Dedifferentiated amniotic fluid mesenchymal stem cell (primary cell): ENCODE results near the gene KLHL26.
"Not testable (repeated sequence)": the region's sequence is repeated elsewhere in the genome, so short reads cannot be mapped to it uniquely, and the experiment has no call there.

ENCODE experiments used
- DNase-seq: peaks from one replicate; pipeline ENCODE4 v3.0.0-alpha.2; 2016; ENCODE audit errors: extremely low spot score

Gene KLHL26

GRCh38 chr19:18662972-18663732 lies 26.3 kb downstream of the KLHL26 start:
- DNase-seq: no peak

- no peak for DNase-seq
Measured at GRCh38 chr19:18663940-18664530, 27.2 kb downstream of the KLHL26 start.

- no peak for DNase-seq
Measured at GRCh38 chr19:18665771-18666202, 29.0 kb downstream of the KLHL26 start.

- no peak for DNase-seq
Measured at GRCh38 chr19:18666317-18666716, 29.5 kb downstream of the KLHL26 start.

GRCh38 chr19:18666784-18667183 lies 30.0 kb downstream of the KLHL26 start:
- DNase-seq: no peak

- DNase-seq: no peak
Measured at GRCh38 chr19:18667531-18668251, 30.9 kb downstream of the KLHL26 start.

GRCh38 chr19:18668252-18668631 lies 31.4 kb downstream of the KLHL26 start:
- no peak for DNase-seq

GRCh38 chr19:18668744-18669523 lies 32.1 kb downstream of the KLHL26 start:
- no peak for DNase-seq

GRCh38 chr19:18669524-18669817 lies 32.6 kb downstream of the KLHL26 start:
- DNase-seq: no peak

GRCh38 chr19:18669883-18670282 lies 33.1 kb downstream of the KLHL26 start:
- no peak for DNase-seq

GRCh38 chr19:18670312-18670711 lies 33.5 kb downstream of the KLHL26 start:
- DNase-seq: no peak

- DNase-seq: no peak
Measured at GRCh38 chr19:18671303-18672043, 34.6 kb downstream of the KLHL26 start.

- no peak for DNase-seq
Measured at GRCh38 chr19:18672044-18672451, 35.2 kb downstream of the KLHL26 start.

- no peak for DNase-seq
Measured at GRCh38 chr19:18672606-18673337, 35.9 kb downstream of the KLHL26 start.

GRCh38 chr19:18674616-18675015 lies 37.8 kb downstream of the KLHL26 start:
- no peak for DNase-seq

GRCh38 chr19:18675779-18676178 lies 39.0 kb downstream of the KLHL26 start:
- DNase-seq: no peak

- no peak for DNase-seq
Measured at GRCh38 chr19:18676692-18677091, 39.9 kb downstream of the KLHL26 start.

GRCh38 chr19:18677156-18677555 lies 40.3 kb downstream of the KLHL26 start:
- no peak for DNase-seq

GRCh38 chr19:18680148-18680547 lies 43.3 kb downstream of the KLHL26 start:
- not testable (repeated sequence) for DNase-seq

GRCh38 chr19:18682807-18683108 lies 45.9 kb downstream of the KLHL26 start:
- DNase-seq: no peak
